ENCODE data around the gene UTF1.

The UTF1 gene

GRCh38 chr10:133241501-133242205 lies 11.6 kb downstream of the UTF1 start:
- Histone ChIP-seq H3K4ac (ENCODE audit: low read depth, low read length) (no peak overlapping the region), H3K4me1 (ENCODE audit: control insufficient read depth, low read depth, low read length) (peaks cover 3% of the 10 kb centered on the region), H3K18ac (ENCODE audit: low read length) (no peak overlapping the region), H3K56ac (ENCODE audit: low read length) (no peak overlapping the region), H4K8ac (ENCODE audit: low read depth, low read length) (no peak overlapping the region), H3K4me3 (ENCODE audit: low read length) (no peak overlapping the region), H3K79me2 (ENCODE audit: control insufficient read depth, insufficient read depth, low read length) (no peaks in the 10 kb centered on the region), H2BK5ac (ENCODE audit: low read length) (no peak overlapping the region), H3K79me1 (ENCODE audit: low read length) (no peaks in the 10 kb centered on the region), H3K23ac (ENCODE audit: low read length) (no peak overlapping the region), H4K5ac (ENCODE audit: low read length) (no peak overlapping the region), H3K4me2 (ENCODE audit: low read length) (no peak overlapping the region), H3K27ac (ENCODE audit: low read depth, low read length) (no peak overlapping the region), H2BK120ac (ENCODE audit: low read depth, low read length) (no peak overlapping the region), H3K36me3 (ENCODE audit: control insufficient read depth, insufficient read depth, low read length) (no peaks in the 10 kb centered on the region), H3K27me3 (ENCODE audit: insufficient read depth, low read length, poor library complexity) (peaks cover 1% of the 10 kb centered on the region), H3K9ac (ENCODE audit: low read length) (no peak overlapping the region), H2AK5ac (ENCODE audit: low read length) (no peak overlapping the region), H2BK15ac (replicated peaks; ENCODE audit: low read depth) (no peak overlapping the region)
- DNase-seq, result no peak
- no CpG with 5 or more reads among the region's 25 CpGs for WGBS (ENCODE audit: extremely low coverage, insufficient coverage, low lambda C conversion rate)

GRCh38 chr10:133242611-133243356 lies 12.8 kb downstream of the UTF1 start:
- Histone ChIP-seq H2BK15ac (replicated peaks; ENCODE audit: low read depth) (no peak overlapping the region), H3K56ac (ENCODE audit: low read length) (no peak overlapping the region), H3K18ac (ENCODE audit: low read length) (no peak overlapping the region), H3K9ac (ENCODE audit: low read length) (no peak overlapping the region), H2BK5ac (ENCODE audit: low read length) (no peak overlapping the region), H4K8ac (ENCODE audit: low read depth, low read length) (no peak overlapping the region), H2BK120ac (ENCODE audit: low read depth, low read length) (no peak overlapping the region), H3K4me1 (ENCODE audit: control insufficient read depth, low read depth, low read length) (peaks cover 3% of the 10 kb centered on the region), H3K79me2 (ENCODE audit: control insufficient read depth, insufficient read depth, low read length) (no peaks in the 10 kb centered on the region), H3K36me3 (ENCODE audit: control insufficient read depth, insufficient read depth, low read length) (no peaks in the 10 kb centered on the region), H3K79me1 (ENCODE audit: low read length) (no peaks in the 10 kb centered on the region), H3K4ac (ENCODE audit: low read depth, low read length) (no peak overlapping the region), H2AK5ac (ENCODE audit: low read length) (no peak overlapping the region), H3K27ac (ENCODE audit: low read depth, low read length) (no peak overlapping the region), H3K27me3 (ENCODE audit: insufficient read depth, low read length, poor library complexity) (no peaks in the 10 kb centered on the region), H3K4me2 (ENCODE audit: low read length) (no peak overlapping the region), H4K5ac (ENCODE audit: low read length) (no peak overlapping the region), H3K23ac (ENCODE audit: low read length) (no peak overlapping the region), H3K4me3 (ENCODE audit: low read length) (no peak overlapping the region)
- WGBS (ENCODE audit: extremely low coverage, insufficient coverage, low lambda C conversion rate), result no CpG with 5 or more reads among the region's 27 CpGs
- no peak for DNase-seq

DNA sequence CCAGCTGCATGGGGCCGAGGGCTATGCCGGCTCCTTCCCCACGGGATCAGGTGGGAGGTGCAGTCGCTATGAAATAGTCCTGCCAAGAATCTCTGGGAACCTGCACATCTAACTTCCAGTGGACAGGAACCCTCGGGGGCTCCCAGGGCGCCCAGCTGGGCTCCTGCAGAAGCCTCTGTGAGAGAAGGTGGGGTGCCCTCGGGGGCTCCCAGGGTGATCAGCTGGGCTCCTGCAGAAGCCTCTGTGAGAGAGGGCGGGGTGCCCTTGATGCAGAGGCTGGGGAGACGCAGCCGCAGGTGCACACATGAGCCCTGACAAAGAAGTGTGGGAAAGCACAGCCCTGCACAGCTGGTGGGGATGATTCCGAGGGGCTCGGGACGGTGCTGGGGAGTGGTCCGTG lies 13.6 kb downstream of the UTF1 start:
- Histone ChIP-seq H3K18ac (ENCODE audit: low read length) (no peak overlapping the region), H4K5ac (ENCODE audit: low read length) (no peak overlapping the region), H3K4me2 (ENCODE audit: low read length) (no peak overlapping the region), H4K8ac (ENCODE audit: low read depth, low read length) (no peak overlapping the region), H3K4ac (ENCODE audit: low read depth, low read length) (no peak overlapping the region), H3K4me1 (ENCODE audit: control insufficient read depth, low read depth, low read length) (peaks cover 3% of the 10 kb centered on the region), H3K27ac (ENCODE audit: low read depth, low read length) (no peak overlapping the region), H3K56ac (ENCODE audit: low read length) (no peak overlapping the region), H3K79me2 (ENCODE audit: control insufficient read depth, insufficient read depth, low read length) (no peaks in the 10 kb centered on the region), H2BK15ac (replicated peaks; ENCODE audit: low read depth) (no peak overlapping the region), H3K27me3 (ENCODE audit: insufficient read depth, low read length, poor library complexity) (no peaks in the 10 kb centered on the region), H2BK120ac (ENCODE audit: low read depth, low read length) (no peak overlapping the region), H2AK5ac (ENCODE audit: low read length) (no peak overlapping the region), H3K79me1 (ENCODE audit: low read length) (no peaks in the 10 kb centered on the region), H2BK5ac (ENCODE audit: low read length) (no peak overlapping the region), H3K23ac (ENCODE audit: low read length) (no peak overlapping the region), H3K9ac (ENCODE audit: low read length) (no peak overlapping the region), H3K4me3 (ENCODE audit: low read length) (no peak overlapping the region), H3K36me3 (ENCODE audit: control insufficient read depth, insufficient read depth, low read length) (no peaks in the 10 kb centered on the region)
- WGBS (ENCODE audit: extremely low coverage, insufficient coverage, low lambda C conversion rate), result no CpG with 5 or more reads among the region's 14 CpGs
- no peak for DNase-seq

DNA sequence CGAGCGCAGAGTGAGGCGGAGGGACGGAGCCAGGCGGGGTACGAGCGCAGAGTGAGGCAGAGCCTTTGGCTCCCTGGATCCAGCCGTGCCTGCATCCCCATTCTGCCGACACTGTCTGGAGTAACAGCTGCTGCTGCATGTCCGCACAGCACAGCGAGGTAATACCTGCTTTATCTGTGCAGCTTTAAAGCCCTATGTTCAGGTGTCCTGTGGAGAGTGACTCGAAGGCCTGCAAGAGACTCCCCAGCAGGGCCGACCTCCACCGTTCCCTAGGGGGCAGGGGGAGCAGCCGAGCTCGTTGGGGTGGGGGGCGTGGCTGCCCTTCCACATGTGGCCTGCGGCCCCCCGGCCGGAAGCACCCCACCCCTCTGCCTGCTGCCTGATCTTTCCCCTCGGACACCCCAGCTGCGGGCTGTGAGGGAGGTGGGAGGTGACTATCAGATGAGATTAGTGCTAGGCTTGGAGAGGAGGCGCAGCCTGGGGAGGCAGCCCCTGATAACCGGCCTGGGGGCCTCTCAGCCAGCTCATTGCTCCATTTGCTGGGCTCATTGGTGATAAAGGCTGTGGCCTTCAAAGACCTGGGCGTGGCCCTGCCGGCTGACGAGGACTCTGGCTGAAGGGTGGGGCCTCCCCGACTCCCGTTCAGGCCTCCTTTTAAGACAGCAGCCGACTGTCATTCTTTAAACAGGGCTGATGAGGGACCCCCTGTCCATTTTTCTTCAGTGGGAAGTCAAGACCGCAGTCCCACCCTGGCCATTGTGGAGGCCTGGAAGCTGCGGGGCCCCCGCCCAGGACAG lies 15.6 kb downstream of the UTF1 start:
- Histone ChIP-seq H4K5ac (ENCODE audit: low read length) (no peak overlapping the region), H2BK120ac (ENCODE audit: low read depth, low read length) (no peak overlapping the region), H3K4ac (ENCODE audit: low read depth, low read length) (peak overlapping the region; percentile 5), H3K27ac (ENCODE audit: low read depth, low read length) (no peak overlapping the region), H3K4me2 (ENCODE audit: low read length) (no peak overlapping the region), H3K79me2 (ENCODE audit: control insufficient read depth, insufficient read depth, low read length) (no peaks in the 10 kb centered on the region), H3K4me3 (ENCODE audit: low read length) (no peak overlapping the region), H2BK5ac (ENCODE audit: low read length) (no peak overlapping the region), H3K79me1 (ENCODE audit: low read length) (no peaks in the 10 kb centered on the region), H3K36me3 (ENCODE audit: control insufficient read depth, insufficient read depth, low read length) (no peaks in the 10 kb centered on the region), H3K18ac (ENCODE audit: low read length) (no peak overlapping the region), H3K23ac (ENCODE audit: low read length) (no peak overlapping the region), H2AK5ac (ENCODE audit: low read length) (no peak overlapping the region), H3K4me1 (ENCODE audit: control insufficient read depth, low read depth, low read length) (no peaks in the 10 kb centered on the region), H4K8ac (ENCODE audit: low read depth, low read length) (no peak overlapping the region), H3K27me3 (ENCODE audit: insufficient read depth, low read length, poor library complexity) (no peaks in the 10 kb centered on the region), H3K56ac (ENCODE audit: low read length) (no peak overlapping the region), H3K9ac (ENCODE audit: low read length) (no peak overlapping the region), H2BK15ac (replicated peaks; ENCODE audit: low read depth) (no peak overlapping the region)
- no CpG with 5 or more reads among the region's 33 CpGs for WGBS (ENCODE audit: extremely low coverage, insufficient coverage, low lambda C conversion rate)
- DNase-seq, result peak; percentile 87

GRCh38 chr10:133246236-133246626 lies 16.2 kb downstream of the UTF1 start:
- no peak overlapping the region for H2BK120ac ChIP-seq (ENCODE audit: low read depth, low read length)
- no peak overlapping the region for H4K5ac ChIP-seq (ENCODE audit: low read length)
- no peak overlapping the region for H2AK5ac ChIP-seq (ENCODE audit: low read length)
- no peaks in the 10 kb centered on the region for H3K27me3 ChIP-seq (ENCODE audit: insufficient read depth, low read length, poor library complexity)
- no peak overlapping the region for H3K23ac ChIP-seq (ENCODE audit: low read length)
- H3K36me3 ChIP-seq (ENCODE audit: control insufficient read depth, insufficient read depth, low read length), result no peaks in the 10 kb centered on the region
- no peak overlapping the region for H3K27ac ChIP-seq (ENCODE audit: low read depth, low read length)
- H2BK5ac ChIP-seq (ENCODE audit: low read length), result no peak overlapping the region
- DNase-seq, result no peak
- no CpG with 5 or more reads among the region's 12 CpGs for WGBS (ENCODE audit: extremely low coverage, insufficient coverage, low lambda C conversion rate)
- H4K8ac ChIP-seq (ENCODE audit: low read depth, low read length), result no peak overlapping the region
- no peak overlapping the region for H3K4ac ChIP-seq (ENCODE audit: low read depth, low read length)
- H3K9ac ChIP-seq (ENCODE audit: low read length), result no peak overlapping the region
- no peak overlapping the region for H3K4me3 ChIP-seq (ENCODE audit: low read length)
- H3K4me1 ChIP-seq (ENCODE audit: control insufficient read depth, low read depth, low read length), result no peaks in the 10 kb centered on the region
- H3K18ac ChIP-seq (ENCODE audit: low read length), result no peak overlapping the region
- peak overlapping the region; percentile 25 for H3K56ac ChIP-seq (ENCODE audit: low read length)
- H2BK15ac ChIP-seq (replicated peaks; ENCODE audit: low read depth), result no peak overlapping the region
- no peaks in the 10 kb centered on the region for H3K79me1 ChIP-seq (ENCODE audit: low read length)
- no peaks in the 10 kb centered on the region for H3K79me2 ChIP-seq (ENCODE audit: control insufficient read depth, insufficient read depth, low read length)
- H3K4me2 ChIP-seq (ENCODE audit: low read length), result no peak overlapping the region

Data from mesendoderm (in vitro differentiated cells).